HG03457 (cell line): ENCODE measurements around the gene CNTN1.
"Not testable (repeated sequence)": the region's sequence is repeated elsewhere in the genome, so short reads cannot be mapped to it uniquely, and the experiment has no call there.

Experiments
- ATAC-seq: cut with Tn5 transposase; IDR thresholded peaks from one replicate; pipeline ENCODE4 v1.9.1; 2021; ENCODE audit warnings: moderate number of reproducible peaks; ENCODE audit not compliant: unreplicated experiment

CNTN1 gene

GRCh38 chr12:40697566-40698259 is 5.5 kb downstream of the CNTN1 start:
- ATAC-seq, result no peak

DNA sequence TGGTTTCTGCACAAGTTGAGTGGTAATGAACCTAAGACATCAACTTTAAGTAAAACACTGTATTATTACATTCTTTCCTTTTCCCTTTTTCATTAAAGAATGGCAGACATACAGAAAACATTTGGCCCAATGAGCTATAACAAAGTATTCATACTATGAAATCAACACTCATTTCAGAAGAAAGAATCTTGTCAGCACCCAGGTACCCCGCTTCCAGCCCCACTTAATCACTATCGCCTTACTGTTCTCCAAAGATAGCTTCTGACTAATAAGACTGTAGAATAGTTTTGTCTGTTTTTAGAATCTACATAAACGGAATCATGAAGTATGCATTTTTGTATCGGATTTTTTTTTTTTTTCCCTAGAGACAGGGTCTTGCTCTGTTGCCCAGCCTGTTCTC is 9.5 kb downstream of the CNTN1 start:
- no peak for ATAC-seq

DNA sequence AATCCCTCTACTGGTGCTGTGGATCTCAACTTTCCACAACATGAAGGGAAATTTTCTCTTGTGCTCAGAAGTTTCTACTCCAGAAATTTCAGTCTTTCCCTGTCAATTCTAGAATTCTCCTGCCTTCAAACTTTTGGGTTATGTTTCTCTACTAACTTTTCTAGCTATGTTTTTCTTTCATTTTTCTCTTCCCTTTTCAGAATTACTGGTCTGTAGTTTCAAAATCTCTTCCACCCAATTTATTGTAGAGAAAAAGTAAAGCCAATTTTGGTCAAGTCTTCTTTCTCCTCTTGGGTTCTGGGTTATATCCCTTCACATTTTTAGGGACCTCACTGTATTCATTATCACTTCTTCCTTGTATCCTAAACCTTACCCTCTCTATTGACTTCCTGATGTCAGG is 18.9 kb downstream of the CNTN1 start:
- no peak for ATAC-seq

GRCh38 chr12:40714636-40715035 is 22.4 kb downstream of the CNTN1 start:
- no peak for ATAC-seq

- ATAC-seq, result no peak
Measured at GRCh38 chr12:40716037-40716436, 23.8 kb downstream of the CNTN1 start.

DNA sequence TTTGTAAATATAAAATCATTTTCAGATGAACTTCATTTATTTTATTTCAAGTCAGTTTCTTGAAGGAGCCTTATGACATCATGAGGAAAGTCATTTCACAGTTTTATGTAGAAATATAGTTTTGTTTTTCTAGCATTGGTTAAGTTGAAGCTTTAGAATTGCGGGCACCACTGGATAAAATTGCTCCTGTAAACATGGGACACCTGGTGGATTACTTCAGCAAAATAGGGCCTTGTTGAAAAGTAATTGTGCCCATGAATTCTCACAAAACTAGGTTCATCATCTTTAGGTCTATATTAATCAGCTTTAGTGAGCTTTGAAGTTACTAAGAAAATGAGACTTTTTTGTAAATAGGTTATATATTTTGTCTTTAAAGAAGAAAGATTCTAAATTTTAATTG is 25.3 kb downstream of the CNTN1 start:
- ATAC-seq, result no peak

DNA sequence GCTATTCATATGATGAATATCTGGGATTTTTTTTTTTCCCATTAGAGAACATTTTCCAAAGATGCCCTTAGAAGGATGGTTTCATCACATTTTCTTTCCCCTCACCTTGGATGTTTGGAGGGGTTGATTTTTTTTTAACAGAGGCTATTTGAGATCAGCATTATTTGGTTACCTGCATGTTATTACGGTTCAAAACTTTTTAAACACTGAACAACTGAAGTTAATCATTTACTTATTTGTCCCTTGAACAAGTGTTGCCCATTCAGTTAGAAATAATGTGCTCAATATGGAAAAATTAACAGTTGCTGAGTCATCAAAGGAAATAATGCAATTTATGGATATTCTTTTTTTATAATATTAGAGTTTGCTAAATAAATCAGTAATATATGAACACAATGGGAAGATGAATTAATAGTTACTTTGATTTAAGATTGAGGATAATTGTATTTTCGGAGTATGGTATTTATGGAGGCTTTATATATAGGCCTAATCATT is 26.7 kb downstream of the CNTN1 start:
- ATAC-seq, result no peak

GRCh38 chr12:40723001-40723400 is 30.8 kb downstream of the CNTN1 start:
- ATAC-seq, result no peak

GRCh38 chr12:40726366-40726765 is 34.1 kb downstream of the CNTN1 start:
- ATAC-seq, result no peak

DNA sequence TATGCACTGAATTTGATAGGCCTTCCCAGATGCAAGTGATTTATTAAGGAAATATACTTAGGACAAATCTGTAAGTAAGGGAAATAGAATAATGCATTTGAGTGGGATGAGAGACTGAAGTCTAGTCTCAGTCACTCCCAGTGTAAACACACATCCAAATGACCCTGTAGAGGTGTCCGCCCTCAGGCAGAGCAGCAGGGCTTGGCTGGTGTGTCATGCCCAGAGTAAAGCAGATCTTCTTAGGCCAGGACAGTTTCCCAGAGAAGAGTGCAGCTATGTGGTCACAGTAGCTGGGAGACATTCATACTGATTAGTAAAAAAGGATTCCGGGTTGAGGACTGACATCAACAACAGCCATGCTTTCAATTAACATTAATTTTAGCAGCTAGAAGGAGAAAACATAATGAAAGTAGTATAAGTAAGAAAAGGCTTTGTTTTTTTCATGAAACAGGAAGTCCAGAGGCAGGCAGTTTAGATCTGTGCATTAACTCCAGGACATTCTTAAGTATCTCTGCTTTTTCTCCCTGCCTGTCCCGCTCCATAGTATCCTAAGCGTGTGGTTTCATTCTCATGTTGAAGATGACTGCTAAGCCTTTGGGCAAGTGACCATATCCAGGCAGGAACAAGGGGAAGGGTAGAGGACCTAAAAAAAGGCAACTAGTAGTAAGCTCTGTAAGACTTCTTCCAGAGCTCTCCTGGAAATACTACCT is 35.7 kb downstream of the CNTN1 start:
- no peak for ATAC-seq

- no peak for ATAC-seq
Measured at GRCh38 chr12:40730281-40730680, 38.0 kb downstream of the CNTN1 start.

GRCh38 chr12:40733871-40734270 is 41.6 kb downstream of the CNTN1 start:
- ATAC-seq, result no peak

GRCh38 chr12:40734276-40734675 is 42.0 kb downstream of the CNTN1 start:
- no peak for ATAC-seq

- ATAC-seq, result no peak
Measured at GRCh38 chr12:40735551-40736230, 43.5 kb downstream of the CNTN1 start.

DNA sequence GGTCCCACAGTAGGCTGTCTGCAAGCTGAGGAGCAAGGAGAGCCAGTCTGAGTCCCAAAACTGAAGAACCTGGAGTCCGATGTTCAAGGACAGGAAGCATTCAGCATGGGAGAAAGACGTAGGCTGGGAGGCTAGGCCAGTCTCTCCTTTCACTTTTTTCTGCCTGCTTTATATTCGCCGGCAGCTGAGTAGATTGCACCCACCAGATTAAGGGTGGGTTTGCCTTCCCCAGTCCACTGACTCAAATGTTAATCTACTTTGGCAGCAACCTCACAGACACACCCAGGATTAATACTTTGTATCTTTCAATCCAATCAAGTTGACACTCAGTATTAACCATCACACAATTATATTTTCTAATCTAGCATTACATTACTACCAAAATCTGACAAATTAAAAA is 45.2 kb downstream of the CNTN1 start:
- ATAC-seq, result not testable (repeated sequence)

- ATAC-seq, result no peak
Measured at GRCh38 chr12:40738856-40739255, 46.6 kb downstream of the CNTN1 start.

DNA sequence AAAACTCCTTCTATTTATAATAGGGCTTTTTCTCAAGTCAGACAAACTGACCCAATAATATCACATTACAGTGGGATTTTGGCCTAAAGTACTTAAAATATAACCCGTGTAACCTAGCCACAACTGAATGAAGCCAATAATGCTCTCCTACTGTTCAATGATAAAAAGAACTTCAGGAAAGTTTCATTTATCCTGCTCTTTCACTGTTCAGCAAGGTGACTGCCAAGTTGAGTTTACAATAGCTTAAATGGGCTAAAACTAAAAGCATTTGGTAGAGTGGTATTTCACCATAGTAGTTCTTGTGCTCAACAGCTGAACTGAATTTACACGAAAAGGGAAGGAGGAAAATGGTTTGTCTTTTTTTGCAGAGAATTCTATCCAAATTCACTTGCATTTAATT is 49.8 kb downstream of the CNTN1 start:
- no peak for ATAC-seq

- no peak for ATAC-seq
Measured at GRCh38 chr12:40745386-40745785, 53.1 kb downstream of the CNTN1 start.

- no peak for ATAC-seq
Measured at GRCh38 chr12:40749863-40750262, 57.6 kb downstream of the CNTN1 start.

GRCh38 chr12:40752011-40752410 is 59.8 kb downstream of the CNTN1 start:
- no peak for ATAC-seq

- no peak for ATAC-seq
Measured at GRCh38 chr12:40760821-40761220, 68.6 kb downstream of the CNTN1 start.

DNA sequence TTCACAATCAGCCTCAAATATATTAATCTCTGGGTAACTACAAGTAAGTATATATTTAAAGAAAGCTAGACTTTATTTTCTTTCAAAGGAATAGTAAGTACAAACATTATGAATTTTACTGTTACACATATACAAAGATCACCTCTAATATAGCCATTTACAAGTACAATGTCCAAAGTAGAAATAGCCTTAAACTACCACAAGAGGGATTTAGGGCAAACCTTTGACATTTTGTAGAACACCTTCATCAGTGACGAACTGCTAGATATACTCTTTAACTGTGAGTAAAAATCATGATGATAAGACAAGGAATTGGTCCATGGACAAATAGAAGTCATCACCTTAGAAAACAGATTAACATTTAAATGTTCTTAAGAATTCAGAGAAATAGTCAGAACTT is 69.8 kb downstream of the CNTN1 start:
- ATAC-seq, result no peak
